Measurements from ENCODE around the gene MMP15.

MMP15 gene

DNA sequence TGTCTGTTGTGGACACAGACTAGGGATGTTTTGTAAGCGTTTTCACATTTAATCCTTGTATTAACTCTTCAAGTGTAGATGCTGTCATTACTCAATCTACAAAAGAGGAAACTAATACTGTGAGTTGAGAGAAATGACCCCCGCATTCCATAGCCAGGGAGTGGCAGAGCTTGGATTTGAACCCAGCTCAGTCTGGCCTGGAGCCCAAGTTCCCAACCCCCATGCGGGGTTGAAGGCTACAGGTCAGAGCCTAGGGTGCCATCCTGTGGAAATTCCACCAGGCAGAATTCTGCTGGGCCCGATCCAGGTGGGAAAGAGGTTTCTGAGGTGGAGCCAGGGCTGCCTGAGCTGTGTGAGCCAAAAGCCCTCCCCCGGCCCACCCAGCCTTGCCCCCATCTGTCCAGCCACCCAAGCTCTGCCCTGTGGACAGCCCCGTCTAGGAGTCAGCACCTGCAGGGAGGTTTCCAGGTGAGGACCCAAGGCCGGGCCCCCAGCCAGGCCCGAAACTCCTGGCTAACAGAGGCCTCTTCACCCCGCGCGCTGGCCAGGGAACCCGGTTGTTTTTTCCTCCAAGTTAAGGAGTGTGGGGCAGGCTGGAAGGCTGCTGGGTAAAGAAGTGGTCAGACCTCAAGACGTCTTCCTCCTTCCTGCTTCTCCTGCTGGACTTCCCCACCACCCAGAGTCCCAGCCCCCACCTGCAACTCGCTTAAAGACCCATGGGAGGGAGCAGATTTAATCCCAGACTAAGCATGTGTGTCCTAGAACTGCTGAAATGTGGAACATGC, 5.7 kb downstream of the MMP15 start:
- H3K27ac ChIP-seq: no peak overlapping the region
- DNase-seq (ENCODE audit: low read depth, low spot score): no peak

DNA sequence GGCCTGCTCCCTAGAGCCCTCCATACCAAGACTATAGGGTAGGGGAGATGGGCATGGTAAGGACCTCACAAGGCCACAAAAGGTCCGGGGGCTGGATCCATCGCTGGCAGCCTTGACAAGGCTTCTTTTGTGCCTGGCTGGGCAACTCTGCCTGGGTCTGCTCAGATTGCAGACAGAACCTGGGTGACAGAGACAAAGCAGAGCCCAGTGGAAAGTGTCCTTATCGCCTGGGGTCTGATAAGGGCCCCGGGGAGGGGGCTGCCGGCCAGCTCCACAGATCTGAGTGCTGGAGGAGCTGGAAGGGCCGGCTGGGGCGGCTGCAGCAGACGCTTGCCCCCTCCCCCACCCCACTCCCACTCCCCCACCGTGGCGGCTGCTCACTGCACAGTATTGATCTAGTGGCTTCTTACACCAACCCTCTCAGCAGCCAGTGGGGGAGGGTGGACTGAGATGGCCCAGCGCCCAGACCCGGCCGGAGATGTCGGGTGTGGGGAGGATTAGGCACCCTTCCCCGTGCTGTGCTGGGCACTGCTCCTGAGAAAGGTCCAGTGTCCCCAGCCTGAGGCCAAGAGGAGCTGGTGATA, 7.2 kb downstream of the MMP15 start:
- H3K27ac ChIP-seq: no peak overlapping the region
- no peak for DNase-seq (ENCODE audit: low read depth, low spot score)

DNA sequence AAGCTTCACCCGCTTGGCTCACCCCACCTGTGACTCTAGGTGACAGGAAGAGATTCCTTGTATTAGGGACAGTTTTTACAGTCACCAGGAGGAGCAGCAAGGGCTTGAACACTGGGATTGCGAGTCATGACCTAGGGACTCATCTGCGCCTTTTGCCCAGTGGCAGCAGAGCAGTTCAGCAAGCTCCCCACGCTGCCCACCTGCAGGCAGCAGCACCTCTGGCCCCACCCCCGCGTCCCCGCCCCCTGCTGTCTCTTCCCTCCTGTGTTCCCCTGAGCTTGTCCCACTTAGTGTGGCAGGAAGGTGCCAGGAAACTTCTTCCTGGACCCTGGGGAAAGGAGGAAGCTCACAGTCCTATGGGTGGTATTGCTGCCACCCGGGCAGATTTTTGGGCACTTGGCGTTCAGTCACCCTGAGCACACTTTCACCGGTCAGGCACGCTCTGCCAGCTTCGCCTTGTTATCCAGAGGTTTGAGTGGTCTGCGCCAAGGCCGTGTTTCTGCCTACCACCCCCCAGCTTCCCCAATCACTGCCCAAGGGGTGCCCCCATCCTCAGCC, 8.7 kb downstream of the MMP15 start:
- no peak overlapping the region for H3K27ac ChIP-seq
- no peak for DNase-seq (ENCODE audit: low read depth, low spot score)

DNA sequence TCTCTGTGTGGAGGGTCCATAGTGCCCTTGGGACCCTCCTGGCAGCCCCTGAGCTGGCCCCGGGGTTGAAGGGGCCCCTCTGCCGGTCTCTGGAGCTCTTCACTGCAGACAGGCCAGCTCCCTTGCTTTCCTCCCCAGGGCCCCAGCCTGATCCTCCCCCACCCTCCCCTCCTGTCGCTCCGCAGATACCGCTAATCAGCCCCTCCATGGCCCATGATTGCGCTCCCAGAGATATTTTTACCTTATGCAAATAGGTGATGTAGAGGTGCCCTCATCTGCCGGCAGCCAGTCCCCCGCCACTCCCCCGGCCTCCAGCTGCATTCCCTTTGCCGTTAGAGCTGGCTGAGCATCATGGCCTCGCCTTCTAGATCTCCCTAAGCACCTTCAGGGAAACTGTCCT, 9.2 kb downstream of the MMP15 start:
- DNase-seq (ENCODE audit: low read depth, low spot score): no peak
- H3K27ac ChIP-seq: no peak overlapping the region

DNA sequence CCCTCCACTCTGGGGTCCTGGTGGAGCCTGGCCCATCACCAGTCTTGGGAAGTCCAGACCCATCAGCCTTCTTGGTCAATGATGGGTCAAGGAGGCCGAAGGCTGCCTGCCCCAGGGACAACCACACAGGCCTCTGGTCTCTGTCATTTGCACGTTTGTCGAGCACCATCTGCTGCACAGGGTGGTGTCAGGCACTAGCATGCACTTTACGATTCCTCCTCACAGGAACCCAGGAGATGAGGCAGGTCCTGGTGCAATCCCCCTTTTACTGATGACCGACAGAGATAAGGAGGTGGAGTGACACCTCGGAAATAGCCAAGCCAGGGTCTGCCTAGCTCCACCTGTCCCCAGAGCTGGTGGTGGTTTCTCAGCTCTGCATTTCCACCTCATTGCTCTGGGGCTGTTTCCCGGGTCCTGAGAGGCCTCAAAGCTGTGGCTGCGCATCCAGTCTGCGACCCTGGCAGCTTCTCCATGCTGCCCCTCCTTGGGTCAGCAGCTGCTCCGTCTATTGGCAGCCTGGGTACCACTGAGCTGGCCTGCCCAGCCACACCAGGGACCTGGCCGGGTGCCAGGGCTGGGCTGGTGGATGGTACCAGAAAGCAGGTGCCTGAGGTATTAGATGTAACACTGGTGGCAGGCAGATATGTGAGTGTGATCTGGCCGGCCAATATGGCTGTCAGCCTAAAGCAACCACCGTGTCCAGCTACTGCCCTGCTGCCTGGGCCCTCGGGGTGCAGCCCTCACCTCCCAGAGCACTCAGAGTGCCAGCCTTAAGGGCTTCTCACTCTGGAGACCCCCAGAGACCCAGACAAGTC, 10.0 kb downstream of the MMP15 start:
- no peak overlapping the region for H3K27ac ChIP-seq
- DNase-seq (ENCODE audit: low read depth, low spot score): no peak

DNA sequence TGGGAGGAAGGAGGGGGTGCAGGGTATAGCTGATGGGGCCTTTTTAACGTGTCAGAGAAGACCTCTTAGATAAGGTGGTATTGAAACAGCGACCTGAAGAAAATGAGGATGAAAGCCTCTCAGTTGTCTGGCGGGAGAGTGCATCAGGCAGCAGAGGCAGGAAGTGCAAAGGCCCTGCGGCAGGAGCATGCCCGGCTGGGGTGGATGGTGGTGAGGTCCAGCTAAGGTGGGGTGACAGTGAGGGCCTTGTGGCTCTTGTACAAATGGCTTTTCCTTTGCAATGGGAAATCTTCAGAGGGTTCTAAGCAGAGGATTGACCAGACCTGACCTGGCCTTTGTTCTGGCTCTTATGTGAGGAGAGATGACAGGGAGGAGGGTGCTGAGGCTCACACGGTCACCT, 11.4 kb downstream of the MMP15 start:
- no peak for DNase-seq (ENCODE audit: low read depth, low spot score)
- no peak overlapping the region for H3K27ac ChIP-seq

DNA sequence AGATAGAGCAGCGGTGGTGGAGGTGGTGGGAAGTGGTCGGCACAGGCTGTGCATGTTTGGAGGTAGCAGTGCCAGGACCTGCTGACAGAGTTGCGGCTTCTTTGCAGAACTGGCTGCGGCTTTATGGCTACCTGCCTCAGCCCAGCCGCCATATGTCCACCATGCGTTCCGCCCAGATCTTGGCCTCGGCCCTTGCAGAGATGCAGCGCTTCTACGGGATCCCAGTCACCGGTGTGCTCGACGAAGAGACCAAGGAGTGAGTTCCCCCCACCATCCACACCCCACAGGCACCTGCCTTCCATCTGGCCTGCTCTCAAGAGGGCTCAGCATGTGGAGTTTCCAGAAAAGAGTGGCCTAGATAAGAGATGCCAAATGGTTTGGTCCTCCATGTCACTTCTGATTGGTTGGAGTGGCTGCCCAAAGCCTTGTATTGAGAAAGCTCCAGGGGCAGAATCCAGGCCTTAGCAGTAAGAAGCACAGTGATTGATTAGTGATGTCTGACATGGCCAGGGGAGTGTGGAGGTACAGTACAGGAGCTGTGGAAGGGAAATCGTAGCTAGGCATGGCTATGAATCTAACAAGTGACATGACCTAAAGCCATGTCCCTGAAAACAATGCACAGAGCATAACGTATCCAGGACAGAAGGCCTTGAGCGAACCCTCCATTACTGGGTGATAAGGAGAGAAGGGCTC, 12.0 kb downstream of the MMP15 start:
- no peak overlapping the region for H3K27ac ChIP-seq
- no peak for DNase-seq (ENCODE audit: low read depth, low spot score)

DNA sequence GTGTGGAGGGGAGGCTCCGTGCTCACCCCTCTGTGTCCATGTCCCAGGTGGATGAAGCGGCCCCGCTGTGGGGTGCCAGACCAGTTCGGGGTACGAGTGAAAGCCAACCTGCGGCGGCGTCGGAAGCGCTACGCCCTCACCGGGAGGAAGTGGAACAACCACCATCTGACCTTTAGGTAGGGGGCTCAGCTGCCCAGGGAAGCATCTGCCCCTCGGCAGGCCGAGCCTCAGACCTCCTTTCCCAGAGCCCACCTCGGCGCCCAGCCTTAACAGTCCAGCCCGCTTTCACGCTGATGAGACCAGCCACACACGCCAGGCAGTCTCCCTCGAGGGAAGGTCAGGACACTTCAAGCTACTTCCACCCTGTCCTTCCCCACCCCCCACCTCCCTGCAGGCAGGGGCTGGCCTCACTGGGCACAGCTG, 12.7 kb downstream of the MMP15 start:
- no peak for DNase-seq (ENCODE audit: low read depth, low spot score)
- H3K27ac ChIP-seq: no peak overlapping the region

DNA sequence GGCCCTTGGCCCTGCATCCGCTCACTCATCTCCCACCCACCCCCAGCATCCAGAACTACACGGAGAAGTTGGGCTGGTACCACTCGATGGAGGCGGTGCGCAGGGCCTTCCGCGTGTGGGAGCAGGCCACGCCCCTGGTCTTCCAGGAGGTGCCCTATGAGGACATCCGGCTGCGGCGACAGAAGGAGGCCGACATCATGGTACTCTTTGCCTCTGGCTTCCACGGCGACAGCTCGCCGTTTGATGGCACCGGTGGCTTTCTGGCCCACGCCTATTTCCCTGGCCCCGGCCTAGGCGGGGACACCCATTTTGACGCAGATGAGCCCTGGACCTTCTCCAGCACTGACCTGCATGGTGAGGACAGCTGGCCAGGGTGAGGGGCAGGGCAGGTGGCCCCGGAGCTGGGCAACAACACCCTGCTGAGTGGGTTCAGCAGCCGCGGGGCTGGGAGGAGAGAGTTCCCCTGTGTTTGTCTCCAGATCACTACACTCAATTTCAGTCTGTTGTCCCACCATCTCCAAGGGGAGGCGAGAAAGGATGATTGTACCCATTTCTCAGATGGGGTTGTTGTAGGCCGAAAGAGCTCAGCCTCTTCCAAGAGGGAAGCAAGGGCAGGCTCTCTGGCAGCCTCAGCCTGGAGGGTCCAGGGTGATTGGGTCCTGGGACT, 14.4 kb downstream of the MMP15 start:
- H3K27ac ChIP-seq: no peak overlapping the region
- DNase-seq (ENCODE audit: low read depth, low spot score): no peak

DNA sequence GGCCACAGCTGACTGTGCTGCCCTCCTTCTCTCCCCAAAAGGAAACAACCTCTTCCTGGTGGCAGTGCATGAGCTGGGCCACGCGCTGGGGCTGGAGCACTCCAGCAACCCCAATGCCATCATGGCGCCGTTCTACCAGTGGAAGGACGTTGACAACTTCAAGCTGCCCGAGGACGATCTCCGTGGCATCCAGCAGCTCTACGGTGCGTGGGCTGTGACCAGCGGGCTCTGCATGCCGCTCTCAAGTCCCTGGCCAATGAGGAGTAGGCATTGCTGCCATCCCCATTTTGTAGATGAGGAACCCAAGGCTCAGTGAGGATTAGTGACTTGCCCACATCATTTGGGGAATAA, 14.9 kb downstream of the MMP15 start:
- no peak overlapping the region for H3K27ac ChIP-seq
- DNase-seq (ENCODE audit: low read depth, low spot score): no peak

DNA sequence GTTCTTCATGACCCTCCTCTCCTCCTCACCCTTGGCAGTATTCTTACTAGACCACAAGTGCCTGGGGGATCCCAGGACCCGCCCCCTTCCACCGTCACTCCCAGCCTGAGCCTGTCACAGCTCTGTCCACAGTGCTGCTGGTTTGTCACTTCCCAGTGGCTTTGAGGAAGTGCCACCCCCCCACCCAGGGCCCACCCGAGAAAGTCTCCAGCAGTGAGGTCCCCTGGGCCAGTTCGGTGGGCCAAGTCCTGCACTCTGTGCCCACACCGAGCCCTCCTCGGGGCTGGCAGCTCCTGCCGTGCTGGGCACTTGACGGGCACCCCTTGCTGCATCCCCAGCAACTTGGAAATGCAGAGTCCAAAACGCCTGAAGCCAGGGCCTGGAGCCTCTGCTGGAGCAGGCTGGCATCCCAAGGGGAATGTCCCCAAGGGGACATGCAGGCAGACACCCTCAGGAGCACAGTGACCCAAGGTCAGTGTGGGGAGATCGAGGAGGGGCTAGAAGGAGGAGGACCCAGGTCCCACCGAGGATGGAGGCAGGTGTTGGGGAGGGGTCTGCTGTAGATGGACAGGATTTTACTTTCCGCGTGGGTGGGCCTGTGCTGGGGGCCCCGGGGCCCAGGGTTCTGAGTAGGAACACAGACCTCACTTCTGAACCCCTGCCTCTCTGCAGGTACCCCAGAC, 15.5 kb downstream of the MMP15 start:
- no peak overlapping the region for H3K27ac ChIP-seq
- DNase-seq (ENCODE audit: low read depth, low spot score): no peak

DNA sequence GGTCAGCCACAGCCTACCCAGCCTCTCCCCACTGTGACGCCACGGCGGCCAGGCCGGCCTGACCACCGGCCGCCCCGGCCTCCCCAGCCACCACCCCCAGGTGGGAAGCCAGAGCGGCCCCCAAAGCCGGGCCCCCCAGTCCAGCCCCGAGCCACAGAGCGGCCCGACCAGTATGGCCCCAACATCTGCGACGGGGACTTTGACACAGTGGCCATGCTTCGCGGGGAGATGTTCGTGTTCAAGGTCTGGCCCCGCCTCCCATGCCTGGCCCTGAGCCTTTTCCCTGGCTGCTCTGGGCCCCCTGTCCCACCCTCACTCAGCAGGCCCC, 16.0 kb downstream of the MMP15 start:
- DNase-seq (ENCODE audit: low read depth, low spot score): no peak
- no peak overlapping the region for H3K27ac ChIP-seq

DNA sequence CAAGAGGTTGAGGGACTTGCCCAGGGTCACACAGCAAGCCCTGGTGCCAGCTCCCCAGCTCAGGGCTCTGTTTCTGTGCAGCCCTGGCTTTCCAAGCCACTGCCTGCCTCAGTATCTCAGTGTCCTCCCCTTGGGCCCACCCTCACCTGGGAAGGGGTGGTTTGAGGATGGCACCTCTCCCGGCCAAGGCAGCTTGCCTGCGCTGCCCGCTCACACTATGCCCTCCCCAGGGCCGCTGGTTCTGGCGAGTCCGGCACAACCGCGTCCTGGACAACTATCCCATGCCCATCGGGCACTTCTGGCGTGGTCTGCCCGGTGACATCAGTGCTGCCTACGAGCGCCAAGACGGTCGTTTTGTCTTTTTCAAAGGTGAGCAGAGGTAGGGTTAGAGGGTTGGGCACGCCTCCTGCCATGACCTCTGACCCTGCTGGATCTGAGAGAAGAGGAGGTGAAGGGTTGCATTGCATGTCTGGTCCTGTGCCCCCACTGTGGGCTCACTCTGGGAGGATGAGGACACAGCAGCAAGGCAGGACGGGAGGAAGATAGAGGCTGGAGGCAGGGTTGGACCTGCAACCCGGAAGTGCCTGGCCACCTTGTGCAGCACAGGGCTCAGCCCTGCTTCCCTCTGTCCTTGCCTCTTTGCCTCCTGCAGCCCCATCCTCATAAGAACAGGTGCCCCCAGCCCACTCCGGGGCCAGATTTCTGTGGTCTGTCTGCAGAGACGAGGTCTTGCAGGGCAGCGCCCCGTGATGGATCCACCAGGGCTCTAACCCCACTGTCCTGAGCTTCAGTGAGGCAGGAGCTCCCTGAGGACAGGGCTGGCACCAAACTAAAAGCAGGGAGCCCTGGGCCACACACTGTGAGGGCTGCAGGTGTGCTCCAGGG, 16.7 kb downstream of the MMP15 start:
- no peak for DNase-seq (ENCODE audit: low read depth, low spot score)
- H3K27ac ChIP-seq: no peak overlapping the region

DNA sequence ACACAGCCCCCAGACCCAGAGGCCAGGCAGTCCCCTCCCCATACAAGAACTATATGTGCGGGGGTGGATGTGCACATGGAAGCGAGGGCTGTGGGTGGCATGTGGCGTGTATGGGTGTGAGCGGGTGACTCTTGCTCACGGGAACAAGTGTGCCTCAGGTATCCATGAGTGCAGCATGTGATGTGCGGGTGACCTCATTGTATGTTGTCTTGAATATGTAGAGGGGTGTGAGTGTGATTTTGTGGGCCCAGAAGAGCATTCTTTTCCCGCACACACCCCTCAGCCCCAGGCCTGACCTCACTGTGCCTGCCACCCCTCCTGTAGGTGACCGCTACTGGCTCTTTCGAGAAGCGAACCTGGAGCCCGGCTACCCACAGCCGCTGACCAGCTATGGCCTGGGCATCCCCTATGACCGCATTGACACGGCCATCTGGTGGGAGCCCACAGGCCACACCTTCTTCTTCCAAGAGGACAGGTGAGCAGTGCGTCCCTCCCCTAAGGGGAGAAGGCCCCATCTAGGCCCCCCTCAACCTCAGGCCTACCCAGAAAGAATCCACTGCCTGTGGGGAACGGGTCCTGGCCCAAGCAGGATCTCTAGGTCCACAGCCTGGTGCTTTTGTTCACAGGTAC, 17.4 kb downstream of the MMP15 start:
- H3K27ac ChIP-seq: no peak overlapping the region

DNA sequence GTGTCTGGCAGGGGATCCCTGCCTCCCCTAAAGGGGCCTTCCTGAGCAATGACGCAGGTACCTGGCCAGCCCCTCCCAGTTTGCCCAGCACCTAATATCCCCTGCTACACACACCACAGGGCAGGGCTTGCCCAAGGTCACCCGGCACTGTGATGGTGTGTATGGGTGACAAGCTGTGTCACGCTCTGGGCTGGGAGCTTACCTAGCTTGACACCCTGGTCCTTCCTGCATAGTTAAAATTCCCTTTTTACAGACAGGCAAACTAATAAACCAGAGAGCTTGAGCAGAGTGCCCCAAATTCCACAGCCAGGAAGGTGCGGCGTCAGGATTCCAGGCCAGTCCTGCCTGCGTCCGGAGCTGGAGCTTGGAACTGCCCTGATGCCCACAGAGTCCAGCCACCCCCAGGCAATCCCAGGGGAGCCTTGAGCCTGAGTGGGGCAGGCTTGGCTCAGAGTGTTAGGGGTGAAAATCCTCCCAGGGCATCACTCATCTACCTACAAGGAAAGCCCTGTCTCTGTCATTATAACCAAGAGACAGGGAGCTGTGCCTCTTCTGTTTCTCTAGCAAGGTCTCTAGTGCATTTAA, 18.1 kb downstream of the MMP15 start:
- DNase-seq (ENCODE audit: low read depth, low spot score): no peak
- H3K27ac ChIP-seq: no peak overlapping the region

More for the DNA sequence above, 17.4 kb downstream of the MMP15 start:
- no peak for DNase-seq (ENCODE audit: low read depth, low spot score)

DNA sequence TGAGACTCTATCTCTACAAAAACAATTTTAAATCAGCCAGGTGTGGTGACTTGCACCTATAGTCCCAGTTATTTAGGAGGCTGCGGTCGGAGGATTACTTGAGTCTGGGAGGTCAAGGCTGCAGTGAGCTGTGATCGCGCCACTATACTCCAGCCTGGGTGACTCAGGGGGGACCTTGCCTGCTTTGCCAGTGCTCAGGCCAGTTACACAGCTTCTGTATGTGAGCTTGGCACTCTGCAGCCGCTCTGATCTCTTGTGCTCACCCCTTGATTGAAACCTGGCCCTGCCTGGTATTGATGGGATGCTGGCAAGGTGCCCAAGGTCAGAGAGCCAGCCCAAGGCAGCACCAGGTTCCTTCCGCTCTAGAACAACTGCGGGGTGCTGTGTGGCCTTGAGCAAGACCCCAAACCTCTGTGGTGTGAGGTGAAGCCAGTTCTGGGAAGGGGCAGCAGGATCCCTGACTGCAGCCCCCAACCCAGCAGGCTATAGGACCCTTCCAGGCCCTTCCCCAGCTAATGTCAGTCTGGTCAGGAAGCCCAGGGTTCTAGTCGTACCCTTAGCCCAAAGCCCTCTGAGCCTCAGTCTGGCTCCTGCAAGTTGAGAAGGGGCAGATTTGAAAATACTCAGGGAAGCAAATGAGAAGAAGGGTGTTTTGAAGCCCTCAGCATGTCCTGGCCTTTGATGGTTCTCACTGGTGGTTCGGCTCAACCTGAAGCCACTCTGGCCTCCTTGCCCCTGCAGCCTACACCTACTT, 18.9 kb downstream of the MMP15 start:
- no peak overlapping the region for H3K27ac ChIP-seq
- no peak for DNase-seq (ENCODE audit: low read depth, low spot score)

DNA sequence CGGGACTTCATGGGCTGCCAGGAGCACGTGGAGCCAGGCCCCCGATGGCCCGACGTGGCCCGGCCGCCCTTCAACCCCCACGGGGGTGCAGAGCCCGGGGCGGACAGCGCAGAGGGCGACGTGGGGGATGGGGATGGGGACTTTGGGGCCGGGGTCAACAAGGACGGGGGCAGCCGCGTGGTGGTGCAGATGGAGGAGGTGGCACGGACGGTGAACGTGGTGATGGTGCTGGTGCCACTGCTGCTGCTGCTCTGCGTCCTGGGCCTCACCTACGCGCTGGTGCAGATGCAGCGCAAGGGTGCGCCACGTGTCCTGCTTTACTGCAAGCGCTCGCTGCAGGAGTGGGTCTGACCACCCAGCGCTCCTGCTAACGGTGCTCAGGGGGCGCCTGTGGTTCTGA, 19.5 kb downstream of the MMP15 start:
- no peak for DNase-seq (ENCODE audit: low read depth, low spot score)
- no peak overlapping the region for H3K27ac ChIP-seq
